Naive thymus-derived CD4-positive, alpha-beta T cell (primary cell): Measurements from ENCODE around the gene TET3. TPM values are rescaled to one million over a fixed set of nuclear protein-coding genes. Genes with fewer than 3 reads are reported as not detected.

Experiments used
- ATAC-seq: fragments of 150-1000 bp; cut with Tn5 transposase; 2 replicates; pipeline ENCODE4 v1.10.0; 2021; ENCODE audit warnings: mild to moderate bottlenecking, moderate library complexity
- CTCF ChIA-PET: fragments of 350-600 bp; sonication (Branson Sonifier 250); formaldehyde crosslinking; loops from one replicate; lab custom pipeline; 2021; ENCODE audit warnings: antibody characterized with exemption; lab: Charles Lee
- POLR2A ChIA-PET: fragments of 350-600 bp; sonication (Branson Sonifier 250); formaldehyde crosslinking; loops from one replicate; lab custom pipeline; 2021; ENCODE audit warnings: antibody characterized with exemption, inconsistent platforms; lab: Charles Lee
- DNase-seq, 9 donors: peaks; one replicate each; pipeline versions ENCODE4 v3.0.0 to v3.0.0-alpha.2; 2020 to 2022; ENCODE audit warnings: mixed read lengths in 1 of 9
- H3K27ac ChIP-seq: one replicate; pipeline ENCODE4 v1.7.0; 2013; ENCODE audit warnings: mild to moderate bottlenecking, low read depth, low read length, moderate library complexity
- H3K27me3 ChIP-seq, 2 donors: one replicate each; pipeline ENCODE4 v1.7.0; 2013; ENCODE audit warnings: low read length in 2 of 2, mild to moderate bottlenecking in 2 of 2, moderate library complexity in 2 of 2; ENCODE audit not compliant: control insufficient read depth in 2 of 2, insufficient read depth in 2 of 2
- H3K36me3 ChIP-seq, 3 experiments: 1 replicate in 2 of 3; 2 replicates in 1 of 3; pipeline ENCODE4 v1.7.0; 2013; ENCODE audit warnings: low read length in 3 of 3, mild to moderate bottlenecking in 3 of 3, moderate library complexity in 1 of 3; ENCODE audit not compliant: insufficient read depth in 3 of 3, control insufficient read depth in 2 of 3
- H3K4me1 ChIP-seq, 2 donors: one replicate each; pipeline ENCODE4 v1.7.0; 2013; ENCODE audit warnings: low read length in 2 of 2, mild to moderate bottlenecking in 2 of 2, moderate library complexity in 1 of 2; ENCODE audit not compliant: control insufficient read depth in 2 of 2, insufficient read depth in 2 of 2
- H3K4me3 ChIP-seq: 2 replicates; pipeline ENCODE4 v1.7.0; 2013; ENCODE audit warnings: mild to moderate bottlenecking, low read length
- H3K9me3 ChIP-seq, 3 experiments: 1 replicate in 2 of 3; 2 replicates in 1 of 3; pipeline ENCODE4 v1.7.0; 2013; ENCODE audit warnings: low read length in 3 of 3; ENCODE audit not compliant: control insufficient read depth in 2 of 3
- H3K27ac Mint-ChIP-seq, 9 donors: one replicate each; pipeline ENCODE4 v1.8.0; 2020 to 2022; ENCODE audit warnings: mixed read lengths in 9 of 9, mild to moderate bottlenecking in 8 of 9, moderate library complexity in 5 of 9, inconsistent platforms in 2 of 9
- H3K27me3 Mint-ChIP-seq, 5 donors: one replicate each; pipeline ENCODE4 v1.8.0; 2021 to 2022; ENCODE audit warnings: mixed read lengths in 5 of 5, mild to moderate bottlenecking in 1 of 5
- H3K36me3 Mint-ChIP-seq, 5 donors: one replicate each; pipeline ENCODE4 v1.8.0; 2020 to 2022; ENCODE audit warnings: mixed read lengths in 5 of 5, mild to moderate bottlenecking in 3 of 5, inconsistent platforms in 1 of 5
- H3K4me1 Mint-ChIP-seq, 7 donors: one replicate each; pipeline ENCODE4 v1.8.0; 2020 to 2022; ENCODE audit warnings: mixed read lengths in 7 of 7, mild to moderate bottlenecking in 3 of 7, inconsistent platforms in 1 of 7
- H3K4me3 Mint-ChIP-seq, 10 donors: one replicate each; pipeline ENCODE4 v1.8.0; 2020 to 2022; ENCODE audit warnings: mild to moderate bottlenecking in 10 of 10, mixed read lengths in 10 of 10, moderate library complexity in 6 of 10, inconsistent platforms in 2 of 10
- H3K9me3 Mint-ChIP-seq, 11 donors: one replicate each; pipeline ENCODE4 v1.8.0; 2020 to 2022; ENCODE audit warnings: mixed read lengths in 11 of 11, mild to moderate bottlenecking in 4 of 11, inconsistent platforms in 1 of 11, moderate library complexity in 1 of 11
- intact Hi-C, 2 donors: fragments of 100-400 bp; cut with micrococcal nuclease; formaldehyde crosslinking; loops; one replicate each; pipeline ENCODE4 v1.15.1; 2023
- polyA plus RNA-seq, 2 donors: library from polyadenylated mRNA; unstranded; fragments of 300-500 nt; fragmentation: Illumina TruSeq; gene quantifications; one replicate each; pipeline ENCODE4 v1.2.3, GENCODE V29; 2021
- total RNA-seq, 6 experiments: library from RNA in 5 of 6; stranded (reverse) in 5 of 6; gene quantifications; 1 replicate in 5 of 6; 2 replicates in 1 of 6; pipeline ENCODE4 v1.2.3 and lab custom pipeline; 2021 to 2026

TET3 gene
- total and polyA plus RNA-seq, 7 experiments from 2014 or later: 0.77 to 38.6 (median 24.9) TPM

DNA sequence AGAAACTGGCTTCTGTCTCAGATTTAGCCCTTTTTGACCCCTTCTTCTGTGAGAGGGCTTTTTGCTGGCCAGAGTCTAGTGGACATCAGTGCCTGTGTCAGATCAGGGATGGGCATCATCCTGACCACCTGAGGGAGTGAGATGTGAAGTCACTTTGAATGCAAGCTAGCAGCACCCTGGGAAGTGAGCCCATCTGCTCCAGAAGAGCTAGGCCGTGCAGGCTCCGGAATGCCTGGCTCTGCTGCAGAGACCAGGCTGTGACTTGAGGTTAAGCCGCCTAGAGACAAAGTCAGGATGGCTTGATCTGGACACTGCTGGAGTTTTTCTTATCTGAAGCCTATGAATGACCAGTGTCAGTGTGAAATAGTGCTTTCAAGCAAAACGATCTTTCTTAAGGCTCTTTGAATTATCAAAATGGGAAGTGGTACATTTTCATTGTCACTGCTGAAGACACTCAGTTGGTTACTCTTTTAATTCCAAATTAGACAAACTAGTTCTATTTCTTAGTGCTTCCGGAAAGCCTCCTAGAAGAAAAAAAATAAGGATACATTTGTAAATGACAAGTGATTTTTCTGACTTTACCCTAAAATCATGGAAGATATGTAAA lies 37.2 kb upstream of the TET3 start:
- Mint-ChIP-seq H3K27me3 (no peaks in the 10 kb centered on the region), H3K4me1 (peaks cover 61 to 98% (median 87%) of the 10 kb centered on the region in 7 donors)
- H3K4me1 ChIP-seq: peaks cover 0 to 75% of the 10 kb centered on the region in 2 donors

DNA sequence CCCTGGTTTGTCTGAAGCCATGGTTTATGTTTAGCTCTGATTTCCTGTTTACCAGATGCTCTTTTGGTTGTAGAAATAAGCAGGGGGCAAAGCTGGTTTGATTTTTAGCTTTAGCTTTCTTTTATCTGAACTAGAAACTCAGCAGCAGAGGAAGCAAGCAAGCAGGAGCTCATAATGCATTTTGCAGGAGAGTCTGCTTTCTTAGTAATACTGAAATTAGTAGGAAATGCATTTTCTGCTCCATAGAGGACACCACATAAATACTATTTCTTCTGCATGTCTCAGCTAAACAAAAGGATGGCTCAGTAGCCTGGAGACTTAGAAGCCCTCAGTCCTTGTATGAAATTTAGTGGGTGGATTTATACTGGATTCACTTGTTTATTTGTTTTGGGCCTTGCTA lies 34.9 kb upstream of the TET3 start:
- H3K36me3 ChIP-seq: peaks cover 20 to 43% (median 27%) of the 10 kb centered on the region in 3 experiments
- Mint-ChIP-seq H3K27ac (peak overlapping the region; percentile 43 to 96 (median 82)), H3K9me3 (no peaks in the 10 kb centered on the region), H3K36me3 (peaks cover 25 to 47% (median 37%) of the 10 kb centered on the region in 5 donors), H3K4me1 (peaks cover 58 to 89% (median 86%) of the 10 kb centered on the region in 7 donors), H3K27me3 (no peaks in the 10 kb centered on the region), H3K4me3 (peak overlapping the region in 8 of 10 donors; percentile 41 to 78 (median 50))
- no peak for DNase-seq
- H3K27me3 ChIP-seq: no peaks in the 10 kb centered on the region
- peaks cover 0 to 66% of the 10 kb centered on the region in 2 donors for H3K4me1 ChIP-seq
- no peak overlapping the region for H3K4me3 ChIP-seq
- ChIA-PET CTCF (interaction anchor here (1.0 to 1.6 kb wide), 4 partner anchors 11 to 42 kb away, joined by 3 to 6 read pairs (median 3); no protein-coding TSS in a partner anchor), POLR2A (interaction anchor here (0.7 to 2.3 kb wide), 9 partner anchors 11 to 79 kb away, joined by 3 to 8 read pairs (median 3); no protein-coding TSS in a partner anchor)
- intact Hi-C loops: loop anchor here in 1 of 2 donors (2.0 kb wide), 2 partner anchors 23 to 37 kb away; partner anchors contain the start of gene DGUOK
- ATAC-seq: no peak
- H3K9me3 ChIP-seq: no peaks in the 10 kb centered on the region
- H3K27ac ChIP-seq: peak overlapping the region; percentile 57

More for the DNA sequence above, 37.2 kb upstream of the TET3 start:
- DNase-seq (no peak), ATAC-seq (no peak)
- H3K4me3 Mint-ChIP-seq: peak overlapping the region in 4 of 10 donors; percentile 17 to 83 (median 69)
- Histone ChIP-seq H3K36me3 (peaks cover 20 to 36% (median 26%) of the 10 kb centered on the region in 3 experiments), H3K27ac (peak overlapping the region; percentile 46), H3K9me3 (no peaks in the 10 kb centered on the region), H3K4me3 (no peak overlapping the region), H3K27me3 (no peaks in the 10 kb centered on the region)
- H3K36me3 Mint-ChIP-seq: peaks cover 17 to 37% (median 26%) of the 10 kb centered on the region in 5 donors
- H3K27ac Mint-ChIP-seq: peak overlapping the region in 8 of 9 donors; percentile 61 to 96 (median 86)
- H3K9me3 Mint-ChIP-seq: no peaks in the 10 kb centered on the region
- intact Hi-C loops: loop anchor here in 1 of 2 donors (2.0 kb wide), 3 partner anchors 21 to 55 kb away; partner anchors contain the start of gene DGUOK
- POLR2A ChIA-PET: interaction anchor here (1.0 to 2.3 kb wide), 2 partner anchors 13 to 39 kb away, joined by 3 to 8 read pairs; no protein-coding TSS in a partner anchor
- CTCF ChIA-PET: no interaction called here

DNA sequence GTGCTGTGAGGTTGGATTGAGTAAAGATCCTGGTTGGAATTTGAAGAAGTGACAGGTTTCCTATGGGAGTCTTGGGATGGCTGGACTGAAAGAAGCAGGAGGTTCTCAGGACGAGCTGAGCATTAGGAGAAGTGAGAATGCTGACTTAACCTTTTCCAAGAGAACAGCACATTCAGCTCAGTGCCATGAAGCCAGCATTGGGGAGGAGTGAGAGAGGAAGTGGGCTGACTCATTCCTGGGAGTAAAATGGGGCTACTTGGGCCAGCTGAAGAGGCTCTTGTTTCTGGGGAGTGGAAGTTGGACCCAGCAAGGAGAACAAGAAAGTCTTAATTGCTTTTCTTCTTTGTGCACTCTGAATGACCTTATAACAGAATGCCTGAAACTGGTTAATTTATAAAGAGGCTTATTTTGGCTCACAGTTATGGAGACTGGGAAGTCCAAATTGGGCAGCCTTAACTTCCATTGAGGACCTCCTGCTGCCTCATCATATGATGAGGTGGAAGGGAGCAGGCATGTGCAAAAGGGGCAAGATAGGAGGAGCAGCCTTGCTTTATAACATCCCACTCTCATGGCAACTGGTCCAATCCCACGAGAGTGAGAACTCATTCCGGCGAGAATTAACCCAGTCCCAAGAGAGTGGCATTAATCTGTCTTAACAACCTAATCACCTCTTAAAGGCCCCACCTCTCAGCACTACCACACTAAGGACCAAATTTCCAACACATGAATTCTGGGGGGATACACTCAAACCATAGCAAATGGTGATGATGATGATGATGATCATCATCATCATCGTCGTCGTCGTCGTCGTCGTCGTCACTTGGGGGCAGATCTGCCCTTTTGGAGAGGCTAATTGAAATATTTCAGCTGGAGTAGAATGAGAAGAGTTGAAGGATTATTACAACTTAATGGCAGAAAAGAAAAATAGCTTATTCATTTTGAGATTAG lies 31.9 kb upstream of the TET3 start:
- Mint-ChIP-seq H3K36me3 (peaks cover 40 to 58% (median 50%) of the 10 kb centered on the region in 5 donors), H3K4me1 (peaks cover 51 to 80% (median 73%) of the 10 kb centered on the region in 7 donors), H3K27ac (peak overlapping the region in 8 of 9 donors; percentile 26 to 96 (median 86)), H3K9me3 (no peaks in the 10 kb centered on the region), H3K4me3 (no peak overlapping the region), H3K27me3 (no peaks in the 10 kb centered on the region)
- DNase-seq: no peak
- ChIA-PET POLR2A (no interaction called here), CTCF (no interaction called here)
- intact Hi-C loops: no loop called here
- Histone ChIP-seq H3K4me3 (no peak overlapping the region), H3K27ac (no peak overlapping the region), H3K9me3 (no peaks in the 10 kb centered on the region), H3K36me3 (peaks cover 24 to 57% (median 26%) of the 10 kb centered on the region in 3 experiments), H3K27me3 (no peaks in the 10 kb centered on the region), H3K4me1 (peaks cover 0 to 38% of the 10 kb centered on the region in 2 donors)
- ATAC-seq: peak; percentile 70

DNA sequence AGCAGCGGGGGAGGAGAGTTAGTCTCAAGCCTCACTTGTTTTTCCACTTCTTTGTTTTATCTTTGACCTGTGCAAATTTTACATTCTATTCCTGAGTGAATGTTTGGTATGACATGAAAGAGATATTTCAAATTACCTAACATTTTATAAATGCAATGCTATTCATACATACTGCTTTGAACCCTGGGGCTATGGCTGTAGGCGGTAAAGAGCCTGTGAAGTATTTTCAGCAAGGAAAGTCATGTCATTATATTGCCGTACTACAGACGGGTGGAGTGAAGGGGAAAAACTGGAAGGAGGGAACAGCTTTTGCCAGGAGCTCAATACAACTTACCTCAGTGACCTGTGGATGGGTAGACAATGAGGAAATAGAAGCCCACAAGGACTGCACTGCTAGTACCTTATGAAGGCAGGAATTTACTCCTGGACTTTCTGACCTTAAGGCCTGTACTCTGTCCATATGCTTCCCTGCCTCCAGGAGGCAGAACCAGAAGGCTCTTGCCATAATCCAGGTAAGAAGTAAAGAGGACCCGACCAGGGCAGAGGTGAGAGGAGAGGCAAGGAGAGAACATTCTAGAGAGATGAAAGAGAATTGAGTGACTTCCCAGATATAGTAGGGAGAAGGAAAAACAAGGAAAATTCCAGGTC lies 28.4 kb upstream of the TET3 start:
- H3K36me3 Mint-ChIP-seq: peaks cover 49 to 72% (median 63%) of the 10 kb centered on the region in 5 donors
- H3K9me3 Mint-ChIP-seq: no peaks in the 10 kb centered on the region
- peak overlapping the region in 6 of 9 donors; percentile 9 to 73 (median 56) for H3K27ac Mint-ChIP-seq
- no peak for ATAC-seq
- peaks cover 22 to 52% (median 47%) of the 10 kb centered on the region in 7 donors for H3K4me1 Mint-ChIP-seq
- no peak overlapping the region for H3K4me3 Mint-ChIP-seq
- ChIA-PET POLR2A (interaction anchor here (0.6 to 1.1 kb wide), 2 partner anchors 15 to 17 kb away, joined by 3 read pairs; no protein-coding TSS in a partner anchor), CTCF (no interaction called here)
- H3K27ac ChIP-seq: no peak overlapping the region
- H3K27me3 Mint-ChIP-seq: no peaks in the 10 kb centered on the region
- H3K4me1 ChIP-seq: peaks cover 0 to 5% of the 10 kb centered on the region in 2 donors
- H3K27me3 ChIP-seq: no peaks in the 10 kb centered on the region
- no peak for DNase-seq
- peaks cover 8 to 73% (median 22%) of the 10 kb centered on the region in 3 experiments for H3K36me3 ChIP-seq
- H3K9me3 ChIP-seq: no peaks in the 10 kb centered on the region
- no peak overlapping the region for H3K4me3 ChIP-seq
- intact Hi-C loops: no loop called here

DNA sequence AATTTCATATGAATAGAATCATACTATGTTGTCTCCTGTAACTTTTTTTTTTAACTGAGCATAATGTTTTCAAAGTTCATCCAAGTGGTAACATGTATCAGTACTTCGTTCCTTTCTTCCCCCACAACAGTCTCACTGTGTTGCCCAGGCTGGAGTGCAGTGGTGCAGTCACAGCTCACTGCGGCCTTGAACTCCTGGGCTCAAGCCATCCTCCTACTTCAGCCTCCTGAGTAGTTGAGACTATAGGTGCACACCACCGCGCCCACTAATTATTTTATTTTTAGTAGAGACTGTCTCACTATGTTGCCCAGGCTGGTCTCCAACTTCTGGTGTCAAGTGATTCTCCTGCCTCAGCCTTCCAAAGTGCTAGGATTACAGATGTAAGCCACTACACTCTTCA lies 23.4 kb upstream of the TET3 start:
- Histone ChIP-seq H3K4me1 (peaks cover 3 to 4% of the 10 kb centered on the region in 2 donors), H3K27ac (no peak overlapping the region), H3K9me3 (peaks cover 0 to 5% (median 0%) of the 10 kb centered on the region in 3 experiments), H3K36me3 (peaks cover 0 to 40% (median 8%) of the 10 kb centered on the region in 3 experiments), H3K27me3 (no peaks in the 10 kb centered on the region), H3K4me3 (no peak overlapping the region)
- no peaks in the 10 kb centered on the region for H3K27me3 Mint-ChIP-seq
- ATAC-seq (no peak), DNase-seq (no peak)
- peaks cover 0 to 8% (median 5%) of the 10 kb centered on the region in 11 donors for H3K9me3 Mint-ChIP-seq
- H3K36me3 Mint-ChIP-seq: peaks cover 30 to 49% (median 42%) of the 10 kb centered on the region in 5 donors
- intact Hi-C loops: no loop called here
- H3K4me3 Mint-ChIP-seq: no peak overlapping the region
- peak overlapping the region in 1 of 9 donors; percentile 32 for H3K27ac Mint-ChIP-seq
- CTCF ChIA-PET: no interaction called here
- POLR2A ChIA-PET: no interaction called here
- H3K4me1 Mint-ChIP-seq: peaks cover 11 to 50% (median 38%) of the 10 kb centered on the region in 7 donors
